ENCODE measurements around the gene EMC8.

Gene EMC8

DNA sequence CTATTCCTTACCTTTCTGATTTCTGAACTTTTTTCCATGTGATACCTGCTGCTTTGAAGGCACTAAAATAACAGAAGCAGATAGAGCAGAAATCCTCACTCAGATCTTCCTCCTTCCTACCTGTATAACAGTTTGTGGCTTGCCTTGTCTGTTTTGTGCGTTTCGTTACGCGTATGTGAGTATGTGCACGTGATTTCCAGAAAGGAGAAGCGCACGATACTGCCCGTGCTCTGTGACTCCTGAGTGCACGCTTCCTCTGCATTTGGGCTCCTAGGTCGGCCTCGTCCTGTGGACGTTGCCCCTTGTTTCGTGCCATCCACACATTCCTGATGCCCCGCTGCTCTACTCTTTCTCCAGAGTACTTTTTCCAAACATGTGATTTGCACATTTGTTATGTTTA is 4.2 kb upstream of the EMC8 start:
- peaks cover 26% of the 10 kb centered on the region for H3K36me3 ChIP-seq (ENCODE audit: control insufficient read depth, insufficient read depth, low read length)
- WGBS (ENCODE audit: extremely low coverage, insufficient coverage, low lambda C conversion rate), result no CpG with 5 or more reads among the region's 14 CpGs
- H3K4me2 ChIP-seq (ENCODE audit: low read length), result no peak overlapping the region
- no peak overlapping the region for H3K4me3 ChIP-seq (ENCODE audit: low read length)
- no peak overlapping the region for H3K18ac ChIP-seq (ENCODE audit: low read length)
- peaks cover 32% of the 10 kb centered on the region for H3K79me2 ChIP-seq (ENCODE audit: control insufficient read depth, insufficient read depth, low read length)
- no peaks in the 10 kb centered on the region for H3K27me3 ChIP-seq (ENCODE audit: insufficient read depth, low read length, poor library complexity)
- no peak overlapping the region for H3K9ac ChIP-seq (ENCODE audit: low read length)
- no peaks in the 10 kb centered on the region for H3K4me1 ChIP-seq (ENCODE audit: control insufficient read depth, low read depth, low read length)
- H3K4ac ChIP-seq (ENCODE audit: low read depth, low read length), result no peak overlapping the region
- H2BK15ac ChIP-seq (replicated peaks; ENCODE audit: low read depth), result no peak overlapping the region
- no peak overlapping the region for H3K27ac ChIP-seq (ENCODE audit: low read depth, low read length)
- H2BK120ac ChIP-seq (ENCODE audit: low read depth, low read length), result no peak overlapping the region
- no peak for DNase-seq
- no peak overlapping the region for H2AK5ac ChIP-seq (ENCODE audit: low read length)
- H2BK5ac ChIP-seq (ENCODE audit: low read length), result no peak overlapping the region
- no peak overlapping the region for H3K23ac ChIP-seq (ENCODE audit: low read length)
- no peak overlapping the region for H3K56ac ChIP-seq (ENCODE audit: low read length)
- H4K5ac ChIP-seq (ENCODE audit: low read length), result no peak overlapping the region
- peaks cover 23% of the 10 kb centered on the region for H3K79me1 ChIP-seq (ENCODE audit: low read length)
- H4K8ac ChIP-seq (ENCODE audit: low read depth, low read length), result no peak overlapping the region

DNA sequence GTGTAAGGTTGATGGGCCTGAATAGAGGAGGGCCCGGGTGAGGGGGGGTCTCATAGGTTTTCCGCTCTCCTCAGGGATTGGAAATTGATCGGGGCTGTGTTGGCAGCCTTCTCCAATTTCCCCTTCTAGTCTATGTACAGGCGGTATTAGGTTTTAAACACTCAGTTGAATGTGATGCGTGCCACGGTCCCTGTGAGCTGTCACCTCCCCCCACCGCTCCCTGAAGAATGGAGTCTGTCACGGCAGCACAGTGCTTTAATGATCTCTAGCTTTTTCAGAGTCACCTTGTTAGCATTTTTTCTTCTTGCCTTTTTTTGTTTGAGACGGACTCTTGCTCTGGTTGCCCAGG is 951 bp upstream of the EMC8 start:
- H3K79me1 ChIP-seq (ENCODE audit: low read length), result peaks cover 37% of the 10 kb centered on the region
- H3K27ac ChIP-seq (ENCODE audit: low read depth, low read length), result no peak overlapping the region
- peak overlapping the region; percentile 94 for H3K56ac ChIP-seq (ENCODE audit: low read length)
- DNase-seq, result no peak
- no peak overlapping the region for H3K18ac ChIP-seq (ENCODE audit: low read length)
- peaks cover 62% of the 10 kb centered on the region for H3K79me2 ChIP-seq (ENCODE audit: control insufficient read depth, insufficient read depth, low read length)
- H4K8ac ChIP-seq (ENCODE audit: low read depth, low read length), result no peak overlapping the region
- no peaks in the 10 kb centered on the region for H3K4me1 ChIP-seq (ENCODE audit: control insufficient read depth, low read depth, low read length)
- peak overlapping the region; percentile 87 for H3K9ac ChIP-seq (ENCODE audit: low read length)
- no peak overlapping the region for H4K5ac ChIP-seq (ENCODE audit: low read length)
- H2BK5ac ChIP-seq (ENCODE audit: low read length), result no peak overlapping the region
- peak overlapping the region; percentile 88 for H3K4me2 ChIP-seq (ENCODE audit: low read length)
- H3K36me3 ChIP-seq (ENCODE audit: control insufficient read depth, insufficient read depth, low read length), result peaks cover 20% of the 10 kb centered on the region
- no peak overlapping the region for H2BK120ac ChIP-seq (ENCODE audit: low read depth, low read length)
- no peak overlapping the region for H2BK15ac ChIP-seq (replicated peaks; ENCODE audit: low read depth)
- no peak overlapping the region for H2AK5ac ChIP-seq (ENCODE audit: low read length)
- H3K4ac ChIP-seq (ENCODE audit: low read depth, low read length), result no peak overlapping the region
- WGBS (ENCODE audit: extremely low coverage, insufficient coverage, low lambda C conversion rate), result no CpG with 5 or more reads among the region's 9 CpGs
- H3K4me3 ChIP-seq (ENCODE audit: low read length), result peak overlapping the region; percentile 91
- H3K23ac ChIP-seq (ENCODE audit: low read length), result no peak overlapping the region
- H3K27me3 ChIP-seq (ENCODE audit: insufficient read depth, low read length, poor library complexity), result no peaks in the 10 kb centered on the region

DNA sequence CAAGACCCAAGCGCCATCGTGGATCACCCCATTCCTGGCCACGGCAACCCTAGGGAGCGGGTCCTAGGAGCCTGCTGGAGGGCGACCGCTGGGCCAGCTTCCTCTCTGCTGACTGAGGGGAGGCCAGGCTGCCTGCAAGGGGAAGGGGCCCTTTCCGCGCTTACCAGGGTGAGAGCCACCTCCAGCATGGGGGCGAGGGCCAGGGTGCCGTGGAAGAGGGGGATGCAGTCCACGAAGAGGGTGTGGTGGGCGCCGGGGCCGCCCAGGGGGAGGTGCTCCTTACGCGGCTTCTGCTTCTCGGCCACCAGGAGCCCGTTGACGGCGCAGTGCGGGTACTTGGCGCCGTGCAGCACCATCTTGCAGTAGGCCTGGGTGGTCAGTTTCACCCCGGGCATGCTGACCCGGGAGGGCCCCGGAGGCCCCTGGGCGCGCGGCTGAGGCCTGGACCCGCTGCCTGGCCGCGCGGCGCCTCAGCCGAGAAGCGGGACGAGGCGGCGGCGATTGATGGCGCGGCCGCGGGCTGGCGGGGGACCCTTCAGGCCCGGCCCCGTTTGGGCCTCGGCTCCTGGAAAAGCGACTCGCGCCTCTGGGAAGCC is 345 bp downstream of the EMC8 start:
- no CpG with 5 or more reads among the region's 51 CpGs for WGBS (ENCODE audit: extremely low coverage, insufficient coverage, low lambda C conversion rate)
- peak overlapping the region; percentile 87 for H3K9ac ChIP-seq (ENCODE audit: low read length)
- H2AK5ac ChIP-seq (ENCODE audit: low read length), result no peak overlapping the region
- H3K27me3 ChIP-seq (ENCODE audit: insufficient read depth, low read length, poor library complexity), result no peaks in the 10 kb centered on the region
- no peaks in the 10 kb centered on the region for H3K4me1 ChIP-seq (ENCODE audit: control insufficient read depth, low read depth, low read length)
- H3K4ac ChIP-seq (ENCODE audit: low read depth, low read length), result peak overlapping the region; percentile 87
- H2BK15ac ChIP-seq (replicated peaks; ENCODE audit: low read depth), result no peak overlapping the region
- peak overlapping the region; percentile 92 for H3K56ac ChIP-seq (ENCODE audit: low read length)
- H3K23ac ChIP-seq (ENCODE audit: low read length), result peak overlapping the region; percentile 48
- H3K18ac ChIP-seq (ENCODE audit: low read length), result peak overlapping the region; percentile 69
- H4K8ac ChIP-seq (ENCODE audit: low read depth, low read length), result no peak overlapping the region
- no peak for DNase-seq
- peaks cover 15% of the 10 kb centered on the region for H3K36me3 ChIP-seq (ENCODE audit: control insufficient read depth, insufficient read depth, low read length)
- peak overlapping the region; percentile 36 for H3K4me2 ChIP-seq (ENCODE audit: low read length)
- H4K5ac ChIP-seq (ENCODE audit: low read length), result no peak overlapping the region
- peaks cover 45% of the 10 kb centered on the region for H3K79me1 ChIP-seq (ENCODE audit: low read length)
- H2BK5ac ChIP-seq (ENCODE audit: low read length), result peak overlapping the region; percentile 8
- no peak overlapping the region for H2BK120ac ChIP-seq (ENCODE audit: low read depth, low read length)
- peak overlapping the region; percentile 80 for H3K27ac ChIP-seq (ENCODE audit: low read depth, low read length)
- peaks cover 74% of the 10 kb centered on the region for H3K79me2 ChIP-seq (ENCODE audit: control insufficient read depth, insufficient read depth, low read length)
- peak overlapping the region; percentile 52 for H3K4me3 ChIP-seq (ENCODE audit: low read length)

DNA sequence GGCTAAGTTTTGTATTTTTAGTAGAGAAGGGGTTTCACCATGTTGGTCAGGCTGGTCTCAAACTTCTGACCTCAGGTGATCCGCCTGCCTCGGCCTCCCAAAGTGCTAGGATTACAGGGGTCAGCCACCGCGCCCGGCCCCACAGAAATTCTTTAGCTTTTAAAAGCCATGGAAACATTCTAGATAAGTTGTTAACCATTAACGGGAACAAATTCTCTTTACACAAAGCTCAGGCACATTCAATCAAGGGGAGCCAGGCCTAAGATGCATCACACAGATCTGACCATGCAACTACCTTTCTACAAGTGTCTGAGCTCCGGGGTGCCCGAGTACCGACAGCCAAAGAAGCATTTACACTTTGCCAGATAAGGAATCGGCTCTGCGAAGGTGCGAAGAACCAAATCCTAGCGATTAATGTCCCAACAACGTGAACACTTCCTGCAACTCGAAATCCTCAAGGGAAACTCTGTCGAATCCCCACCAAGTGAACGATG is 1.0 kb downstream of the EMC8 start:
- no peak overlapping the region for H2BK5ac ChIP-seq (ENCODE audit: low read length)
- H3K79me2 ChIP-seq (ENCODE audit: control insufficient read depth, insufficient read depth, low read length), result peaks cover 74% of the 10 kb centered on the region
- no peak overlapping the region for H2AK5ac ChIP-seq (ENCODE audit: low read length)
- no peak overlapping the region for H3K4ac ChIP-seq (ENCODE audit: low read depth, low read length)
- H4K5ac ChIP-seq (ENCODE audit: low read length), result no peak overlapping the region
- H4K8ac ChIP-seq (ENCODE audit: low read depth, low read length), result no peak overlapping the region
- H3K27me3 ChIP-seq (ENCODE audit: insufficient read depth, low read length, poor library complexity), result no peaks in the 10 kb centered on the region
- H3K79me1 ChIP-seq (ENCODE audit: low read length), result peaks cover 45% of the 10 kb centered on the region
- no CpG with 5 or more reads among the region's 17 CpGs for WGBS (ENCODE audit: extremely low coverage, insufficient coverage, low lambda C conversion rate)
- peak overlapping the region; percentile 92 for H3K56ac ChIP-seq (ENCODE audit: low read length)
- H3K27ac ChIP-seq (ENCODE audit: low read depth, low read length), result peak overlapping the region; percentile 1
- H3K23ac ChIP-seq (ENCODE audit: low read length), result no peak overlapping the region
- peak; percentile 82 for DNase-seq
- H3K4me2 ChIP-seq (ENCODE audit: low read length), result peak overlapping the region; percentile 36
- no peak overlapping the region for H3K18ac ChIP-seq (ENCODE audit: low read length)
- H2BK120ac ChIP-seq (ENCODE audit: low read depth, low read length), result no peak overlapping the region
- peak overlapping the region; percentile 87 for H3K9ac ChIP-seq (ENCODE audit: low read length)
- H3K4me1 ChIP-seq (ENCODE audit: control insufficient read depth, low read depth, low read length), result no peaks in the 10 kb centered on the region
- peaks cover 12% of the 10 kb centered on the region for H3K36me3 ChIP-seq (ENCODE audit: control insufficient read depth, insufficient read depth, low read length)
- H2BK15ac ChIP-seq (replicated peaks; ENCODE audit: low read depth), result no peak overlapping the region
- H3K4me3 ChIP-seq (ENCODE audit: low read length), result peak overlapping the region; percentile 52

DNA sequence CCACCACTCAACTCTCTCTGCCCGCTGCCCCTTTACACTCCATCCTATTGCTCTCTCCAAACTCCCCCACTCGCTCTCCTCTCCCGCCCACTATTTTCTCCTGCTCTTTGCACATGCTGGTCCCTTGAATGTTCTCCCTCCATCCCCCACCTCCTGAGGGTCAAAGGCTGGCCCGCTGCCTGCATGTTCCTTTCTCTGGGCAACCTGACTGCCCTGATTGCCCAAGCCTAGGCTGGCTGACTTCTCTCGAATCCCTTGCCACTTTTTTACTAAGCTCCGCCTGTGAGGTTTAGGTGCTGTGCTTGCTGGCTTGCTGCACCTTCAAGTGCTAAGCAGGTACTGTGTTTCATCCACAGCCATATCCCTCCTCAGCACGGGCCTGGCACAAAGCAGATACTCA is 2.7 kb downstream of the EMC8 start:
- Histone ChIP-seq H3K36me3 (ENCODE audit: control insufficient read depth, insufficient read depth, low read length) (peaks cover 14% of the 10 kb centered on the region), H3K4me3 (ENCODE audit: low read length) (no peak overlapping the region)

DNA sequence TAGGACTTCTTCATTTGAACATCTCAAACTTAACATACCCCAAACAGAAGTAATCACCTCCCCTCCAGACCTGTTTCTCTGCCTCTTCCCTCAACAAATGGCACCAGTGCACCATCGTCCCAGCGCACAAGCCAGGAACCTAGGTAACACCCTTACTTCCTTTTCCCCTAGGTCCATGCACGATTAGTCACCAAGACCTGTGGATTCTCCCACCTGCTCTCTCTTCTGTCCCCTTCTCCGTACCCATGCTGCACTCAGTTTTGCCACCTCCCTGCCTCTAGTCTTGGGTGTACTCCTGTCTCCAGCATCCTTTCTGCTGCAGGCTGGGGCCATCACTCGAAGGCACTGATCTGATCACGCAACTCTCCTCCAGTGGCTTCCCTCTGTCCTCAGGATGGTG is 3.2 kb downstream of the EMC8 start:
- H3K18ac ChIP-seq (ENCODE audit: low read length), result no peak overlapping the region
- H3K27ac ChIP-seq (ENCODE audit: low read depth, low read length), result no peak overlapping the region
- H3K23ac ChIP-seq (ENCODE audit: low read length), result no peak overlapping the region
- H3K4ac ChIP-seq (ENCODE audit: low read depth, low read length), result no peak overlapping the region
- H3K36me3 ChIP-seq (ENCODE audit: control insufficient read depth, insufficient read depth, low read length), result peaks cover 15% of the 10 kb centered on the region
- WGBS (ENCODE audit: extremely low coverage, insufficient coverage, low lambda C conversion rate), result no CpG with 5 or more reads among the region's 6 CpGs
- DNase-seq, result no peak
- H2BK15ac ChIP-seq (replicated peaks; ENCODE audit: low read depth), result no peak overlapping the region
- H3K4me3 ChIP-seq (ENCODE audit: low read length), result no peak overlapping the region
- no peak overlapping the region for H3K56ac ChIP-seq (ENCODE audit: low read length)
- H3K4me1 ChIP-seq (ENCODE audit: control insufficient read depth, low read depth, low read length), result no peaks in the 10 kb centered on the region
- peaks cover 54% of the 10 kb centered on the region for H3K79me1 ChIP-seq (ENCODE audit: low read length)
- no peak overlapping the region for H3K9ac ChIP-seq (ENCODE audit: low read length)
- H4K8ac ChIP-seq (ENCODE audit: low read depth, low read length), result no peak overlapping the region
- no peak overlapping the region for H4K5ac ChIP-seq (ENCODE audit: low read length)
- H2BK5ac ChIP-seq (ENCODE audit: low read length), result no peak overlapping the region
- peaks cover 87% of the 10 kb centered on the region for H3K79me2 ChIP-seq (ENCODE audit: control insufficient read depth, insufficient read depth, low read length)
- no peak overlapping the region for H3K4me2 ChIP-seq (ENCODE audit: low read length)
- H2BK120ac ChIP-seq (ENCODE audit: low read depth, low read length), result no peak overlapping the region
- no peak overlapping the region for H2AK5ac ChIP-seq (ENCODE audit: low read length)
- no peaks in the 10 kb centered on the region for H3K27me3 ChIP-seq (ENCODE audit: insufficient read depth, low read length, poor library complexity)

More for the DNA sequence above, 2.7 kb downstream of the EMC8 start:
- peaks cover 85% of the 10 kb centered on the region for H3K79me2 ChIP-seq (ENCODE audit: control insufficient read depth, insufficient read depth, low read length)
- H3K23ac ChIP-seq (ENCODE audit: low read length), result no peak overlapping the region
- H3K18ac ChIP-seq (ENCODE audit: low read length), result no peak overlapping the region
- H3K4ac ChIP-seq (ENCODE audit: low read depth, low read length), result no peak overlapping the region
- no peak overlapping the region for H3K56ac ChIP-seq (ENCODE audit: low read length)
- H3K79me1 ChIP-seq (ENCODE audit: low read length), result peaks cover 53% of the 10 kb centered on the region
- no peaks in the 10 kb centered on the region for H3K27me3 ChIP-seq (ENCODE audit: insufficient read depth, low read length, poor library complexity)
- DNase-seq, result no peak
- H2BK15ac ChIP-seq (replicated peaks; ENCODE audit: low read depth), result no peak overlapping the region
- H3K27ac ChIP-seq (ENCODE audit: low read depth, low read length), result no peak overlapping the region
- no peak overlapping the region for H4K8ac ChIP-seq (ENCODE audit: low read depth, low read length)
- no peak overlapping the region for H2BK5ac ChIP-seq (ENCODE audit: low read length)
- H3K4me1 ChIP-seq (ENCODE audit: control insufficient read depth, low read depth, low read length), result no peaks in the 10 kb centered on the region
- no peak overlapping the region for H3K9ac ChIP-seq (ENCODE audit: low read length)
- WGBS (ENCODE audit: extremely low coverage, insufficient coverage, low lambda C conversion rate), result no CpG with 5 or more reads among the region's 7 CpGs
- H3K4me2 ChIP-seq (ENCODE audit: low read length), result no peak overlapping the region
- H2AK5ac ChIP-seq (ENCODE audit: low read length), result no peak overlapping the region
- no peak overlapping the region for H2BK120ac ChIP-seq (ENCODE audit: low read depth, low read length)
- H4K5ac ChIP-seq (ENCODE audit: low read length), result no peak overlapping the region

Measured in mesendoderm (in vitro differentiated cells).